ENCODE data around the gene TUBB2A.
A peak's percentile ranks its signal among the peaks of the same experiment; 100 is the strongest.
"Not testable (repeated sequence)": the region's sequence is repeated elsewhere in the genome, so short reads cannot be mapped to it uniquely, and the experiment has no call there.

Gene TUBB2A

GRCh38 chr6:3183066-3183465, 25.7 kb upstream of the TUBB2A start:
- peak in 1 of 10 donors; percentile 3 for DNase-seq
- intact Hi-C loops (cut with DNase I): no loop called here

GRCh38 chr6:3181105-3181504, 23.8 kb upstream of the TUBB2A start:
- intact Hi-C loops (cut with DNase I): no loop called here

GRCh38 chr6:3179945-3180344, 22.6 kb upstream of the TUBB2A start:
- DNase-seq; intact Hi-C loops (cut with DNase I): not testable (repeated sequence)

More at GRCh38 chr6:3181105-3181504, 23.8 kb upstream of the TUBB2A start:
- DNase-seq: no peak

- intact Hi-C loops (cut with DNase I): not testable (repeated sequence)
- peak in 1 of 10 donors; percentile 14 for DNase-seq
Observed at GRCh38 chr6:3178666-3179065, 21.3 kb upstream of the TUBB2A start.

DNA sequence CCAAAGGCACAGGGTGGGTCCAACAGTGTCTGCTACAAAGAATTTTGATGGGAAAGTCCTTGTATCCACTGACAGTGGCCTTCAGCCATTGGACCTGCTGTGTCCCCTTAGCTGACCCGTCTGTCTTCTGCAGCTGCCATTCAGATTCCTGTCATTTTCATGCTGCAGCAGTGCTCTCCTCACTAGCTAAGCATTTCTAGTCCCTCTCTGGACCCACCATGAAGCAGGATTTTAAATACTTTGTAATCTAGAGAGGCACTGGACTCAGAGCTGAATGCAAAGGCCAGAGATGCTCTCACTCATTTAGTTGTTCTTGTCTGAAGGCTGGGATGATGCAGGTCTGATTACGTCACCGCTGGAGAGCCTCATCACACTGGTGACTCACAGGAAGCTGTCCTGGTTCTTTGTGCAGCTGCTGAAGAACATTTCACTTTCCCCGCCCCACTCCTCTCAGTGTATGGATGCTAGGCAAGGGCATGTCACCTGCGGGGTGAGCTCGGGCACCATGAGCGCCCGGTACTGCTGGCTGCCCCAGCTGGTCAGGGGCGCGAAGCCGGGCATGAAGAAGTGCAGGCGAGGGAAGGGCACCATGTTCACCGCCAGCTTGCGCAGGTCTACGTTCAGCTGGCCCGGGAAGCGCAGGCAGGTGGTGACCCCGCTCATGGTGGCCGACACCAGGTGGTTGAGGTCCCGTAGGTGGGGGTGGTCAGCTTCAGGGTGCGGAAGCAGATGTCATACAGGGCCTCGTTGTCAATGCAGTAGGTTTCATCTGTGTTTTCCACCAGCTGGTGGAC, 19.4 kb upstream of the TUBB2A start:
- peak in 8 of 10 donors; percentile 26 to 92 (median 62) for DNase-seq
- intact Hi-C loops (cut with DNase I): no loop called here

- intact Hi-C loops (cut with DNase I): no loop called here
- no peak for DNase-seq
Observed at GRCh38 chr6:3175715-3176402, 18.5 kb upstream of the TUBB2A start.

DNA sequence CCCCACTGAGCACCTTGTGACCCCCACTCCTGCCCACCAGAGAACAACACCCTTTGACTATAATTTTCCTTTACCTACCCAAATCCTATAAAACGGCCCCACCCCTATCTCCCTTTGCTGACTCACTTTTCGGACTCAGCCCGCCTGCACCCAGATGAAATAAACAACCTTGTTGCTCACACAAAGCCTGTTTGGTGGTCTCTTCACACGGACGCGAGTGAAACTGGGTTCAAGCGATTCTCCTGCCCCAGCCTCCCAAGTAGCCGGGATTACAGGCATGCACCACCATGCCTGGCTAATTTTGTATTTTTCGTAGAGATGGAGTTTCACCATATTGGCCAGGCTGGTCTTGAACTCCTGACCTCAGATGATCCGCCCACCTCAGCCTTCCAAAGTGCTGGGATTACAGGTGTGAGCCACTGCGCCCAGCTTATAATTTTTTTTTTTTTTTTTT, 16.3 kb upstream of the TUBB2A start:
- DNase-seq; intact Hi-C loops (cut with DNase I): not testable (repeated sequence)

DNA sequence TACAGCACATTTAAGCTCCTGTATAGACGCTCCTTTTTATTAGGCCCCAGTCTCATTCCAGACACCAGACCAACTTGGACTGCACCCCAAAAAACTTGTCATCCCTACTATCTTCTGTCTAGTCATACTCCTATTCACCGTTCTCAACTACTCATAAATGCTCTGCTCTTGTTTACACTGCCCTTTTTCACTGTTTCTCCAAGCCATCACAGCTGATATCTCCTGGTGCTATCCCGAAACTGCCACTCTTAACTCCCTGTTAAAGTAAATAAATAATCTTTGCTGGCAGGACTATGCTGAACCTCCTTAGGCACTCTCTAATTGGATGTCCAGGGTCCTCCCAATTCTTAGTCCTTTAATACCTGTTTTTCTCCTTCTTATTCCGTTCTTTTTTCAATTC, 15.4 kb upstream of the TUBB2A start:
- intact Hi-C loops (cut with DNase I); DNase-seq: not testable (repeated sequence)

GRCh38 chr6:3171313-3172175, 14.2 kb upstream of the TUBB2A start:
- DNase-seq; intact Hi-C loops (cut with DNase I): not testable (repeated sequence)

DNA sequence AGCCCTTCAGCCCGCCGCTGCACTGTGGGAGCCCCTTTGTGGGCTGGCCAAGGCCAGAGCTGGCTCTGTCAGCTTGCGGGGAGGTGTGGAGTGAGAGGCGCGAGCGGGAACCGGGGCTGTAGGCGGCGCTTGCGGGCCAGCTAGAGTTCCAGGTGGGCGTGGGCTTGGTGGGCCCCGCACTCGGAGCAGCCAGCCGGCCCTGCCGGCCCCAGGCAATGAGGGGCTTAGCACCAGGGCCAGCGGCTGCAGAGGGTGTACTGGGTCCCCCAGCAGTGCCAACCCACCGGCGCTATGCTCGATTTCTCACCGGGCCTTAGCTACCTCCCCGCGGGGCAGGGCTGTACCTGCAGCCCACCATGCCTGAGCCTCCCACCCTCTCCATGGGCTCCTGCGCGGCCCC, 13.3 kb upstream of the TUBB2A start:
- intact Hi-C loops (cut with DNase I); DNase-seq: not testable (repeated sequence)

GRCh38 chr6:3168046-3168445, 10.7 kb upstream of the TUBB2A start:
- intact Hi-C loops (cut with DNase I): not testable (repeated sequence)
- DNase-seq: peak in 1 of 10 donors; percentile 26

DNA sequence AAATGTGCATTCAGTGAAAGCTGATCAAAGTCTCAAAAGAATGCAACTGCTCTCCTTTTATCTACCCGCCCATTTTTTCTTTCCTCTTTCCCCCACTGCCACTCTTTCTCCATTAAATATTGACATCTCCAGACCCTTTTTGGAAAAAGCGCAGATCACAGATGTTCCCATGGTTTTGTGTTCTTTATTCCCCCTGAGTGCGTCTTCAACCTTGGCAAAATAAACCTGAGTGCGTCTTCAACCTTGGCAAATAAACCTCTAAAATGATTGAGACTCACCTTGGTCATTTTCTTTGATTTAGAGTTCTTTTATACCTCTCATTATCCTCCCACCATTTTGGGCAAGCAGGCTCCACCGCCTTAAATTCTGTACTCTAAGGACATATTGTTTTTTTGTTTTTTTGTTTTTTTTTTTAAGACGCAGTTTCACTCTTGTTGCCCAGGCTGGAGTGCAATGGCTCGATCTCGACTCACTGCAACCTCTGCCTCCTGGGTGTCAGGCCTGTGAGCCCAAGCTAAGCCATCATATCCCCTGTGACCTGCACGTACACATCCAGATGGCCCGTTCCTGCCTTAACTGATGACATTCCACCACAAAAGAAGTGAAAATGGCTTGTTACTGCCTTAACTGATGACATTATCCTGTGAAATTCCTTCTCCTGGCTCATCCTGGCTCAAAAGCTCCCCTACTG, 9.3 kb upstream of the TUBB2A start:
- peak in 1 of 10 donors; percentile 52 for DNase-seq
- intact Hi-C loops (cut with DNase I): not testable (repeated sequence)

GRCh38 chr6:3165631-3166534, 8.5 kb upstream of the TUBB2A start:
- peak in 1 of 10 donors; percentile 71 for DNase-seq
- intact Hi-C loops (cut with DNase I): no loop called here

GRCh38 chr6:3164388-3164787, 7.0 kb upstream of the TUBB2A start:
- peak in 1 of 10 donors; percentile 27 for DNase-seq
- intact Hi-C loops (cut with DNase I): loop anchor here (5.0 kb wide), 1 partner anchor 88 kb away; no protein-coding TSS in a partner anchor

DNA sequence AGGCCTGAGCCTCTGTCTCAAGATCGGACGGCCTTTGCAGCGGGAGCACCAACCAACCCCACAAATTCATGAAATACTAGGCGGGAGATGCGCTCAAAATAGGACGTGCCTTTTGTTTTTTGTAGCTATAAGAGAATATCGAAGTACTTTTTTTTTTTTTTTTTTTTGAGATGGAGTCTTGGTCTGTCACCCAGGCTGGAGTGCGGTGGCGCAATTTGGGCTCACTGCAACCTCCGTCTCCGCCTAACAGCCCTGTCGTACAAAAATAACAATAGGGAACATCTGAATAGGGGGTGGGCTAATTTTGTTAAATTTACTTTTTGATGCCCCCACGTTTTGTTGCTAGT, 5.9 kb upstream of the TUBB2A start:
- peak in 1 of 10 donors; percentile 85 for DNase-seq

GRCh38 chr6:3162565-3163247, 5.4 kb upstream of the TUBB2A start:
- intact Hi-C loops (cut with DNase I): loop anchor here (5.0 kb wide), 1 partner anchor 90 kb away; no protein-coding TSS in a partner anchor
- DNase-seq: peak in 9 of 10 donors; percentile 45 to 95 (median 70)

More for the DNA sequence above, 5.9 kb upstream of the TUBB2A start:
- intact Hi-C loops (cut with DNase I): loop anchor here (5.0 kb wide), 1 partner anchor 89 kb away; no protein-coding TSS in a partner anchor

GRCh38 chr6:3162067-3162497, 4.7 kb upstream of the TUBB2A start:
- no peak for DNase-seq
- intact Hi-C loops (cut with DNase I): loop anchor here (5.0 kb wide), 1 partner anchor 90 kb away; no protein-coding TSS in a partner anchor

Data from posterior cingulate gyrus (tissue), 11 donors.